SHP77 (cell line): Measurements from ENCODE around the gene NRXN3.

ENCODE experiments used
- DNase-seq, 2 experiments: peaks; one replicate each; lab custom pipeline; 2025; lab: John Stamatoyannopoulos, UW

The NRXN3 gene

DNA sequence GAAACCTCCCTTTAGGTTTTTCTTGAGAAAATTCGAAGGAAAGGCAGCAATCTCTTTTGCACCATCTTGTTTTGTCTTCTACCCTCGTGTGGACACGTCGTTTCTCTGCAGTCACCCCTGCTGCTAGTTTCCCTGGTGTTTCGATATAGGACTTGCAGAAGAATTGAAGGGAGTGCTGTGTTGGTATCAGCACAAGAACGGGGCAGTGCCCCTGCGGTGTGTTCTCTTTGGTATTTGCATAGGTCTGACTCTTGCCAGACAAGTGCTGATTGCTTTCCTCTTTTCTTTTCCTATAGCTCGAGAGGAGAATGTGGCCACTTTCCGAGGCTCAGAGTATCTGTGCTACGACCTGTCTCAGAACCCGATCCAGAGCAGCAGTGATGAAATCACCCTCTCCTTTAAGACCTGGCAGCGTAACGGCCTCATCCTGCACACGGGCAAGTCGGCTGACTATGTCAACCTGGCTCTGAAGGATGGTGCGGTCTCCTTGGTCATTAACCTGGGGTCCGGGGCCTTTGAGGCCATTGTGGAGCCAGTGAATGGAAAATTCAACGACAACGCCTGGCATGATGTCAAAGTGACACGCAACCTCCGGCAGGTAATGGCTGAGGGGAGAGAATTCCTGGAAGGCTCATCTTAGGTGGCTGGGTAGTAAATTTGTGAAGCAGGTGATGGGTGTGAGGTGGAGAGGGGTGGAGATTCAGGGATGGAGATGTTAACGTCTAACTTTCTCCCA is 474.8 kb downstream of the NRXN3 start:
- no peak for DNase-seq

DNA sequence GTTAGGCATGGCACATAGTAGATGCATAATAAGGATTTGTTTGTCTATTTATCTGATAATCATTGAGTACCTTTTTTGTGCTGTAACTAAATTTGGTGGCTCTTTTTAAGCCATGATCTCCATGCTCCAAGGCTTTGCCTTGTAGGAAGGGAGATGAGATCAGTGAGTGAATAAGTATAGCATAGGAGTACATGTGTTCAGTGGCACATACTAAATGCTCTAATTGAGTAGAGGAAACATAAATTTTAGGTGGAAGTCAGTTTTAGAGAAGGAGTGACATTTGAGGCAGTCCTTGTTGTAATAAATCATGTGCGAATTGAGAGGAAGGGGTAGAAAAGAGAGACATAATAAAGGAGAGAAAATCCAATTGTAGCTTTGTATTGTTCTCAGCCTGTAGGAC is 482.6 kb downstream of the NRXN3 start:
- DNase-seq, result no peak

DNA sequence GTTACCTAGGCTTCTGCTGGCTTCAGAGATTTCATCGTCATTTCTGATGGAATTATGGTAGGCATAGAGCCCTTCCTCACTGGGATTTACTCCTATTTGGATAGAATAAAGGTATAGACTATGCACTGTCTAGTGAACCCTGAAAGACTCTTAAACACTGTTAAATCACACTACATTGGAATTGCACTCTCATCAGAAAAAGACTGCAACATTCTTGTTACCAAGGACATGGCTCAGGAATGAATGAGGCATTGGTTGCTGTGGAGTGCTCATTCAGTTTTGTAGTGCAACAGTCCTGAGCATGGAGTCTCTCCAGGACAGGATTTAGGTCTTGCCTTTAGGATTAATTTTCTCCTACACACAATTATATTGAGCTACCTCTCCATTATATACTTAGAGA is 483.0 kb downstream of the NRXN3 start:
- DNase-seq, result no peak

DNA sequence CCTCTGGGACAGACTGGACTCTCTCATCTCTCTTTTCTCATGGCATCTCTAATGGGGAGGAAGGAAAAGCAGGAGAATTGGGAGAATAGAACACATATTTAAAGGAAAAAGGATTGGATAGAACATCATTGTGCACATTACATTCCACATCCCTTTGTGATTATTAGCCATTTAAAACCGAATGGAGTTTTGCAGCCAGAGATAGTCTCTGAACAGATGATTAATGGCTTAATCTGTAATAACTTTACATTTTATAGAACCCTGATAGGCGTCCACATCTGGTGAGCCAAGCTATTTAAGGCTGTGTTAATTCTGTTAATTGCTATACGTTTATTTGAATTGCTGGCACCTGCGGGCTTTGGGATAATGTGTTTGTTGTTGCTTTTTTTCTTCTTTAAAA is 487.3 kb downstream of the NRXN3 start:
- no peak for DNase-seq

DNA sequence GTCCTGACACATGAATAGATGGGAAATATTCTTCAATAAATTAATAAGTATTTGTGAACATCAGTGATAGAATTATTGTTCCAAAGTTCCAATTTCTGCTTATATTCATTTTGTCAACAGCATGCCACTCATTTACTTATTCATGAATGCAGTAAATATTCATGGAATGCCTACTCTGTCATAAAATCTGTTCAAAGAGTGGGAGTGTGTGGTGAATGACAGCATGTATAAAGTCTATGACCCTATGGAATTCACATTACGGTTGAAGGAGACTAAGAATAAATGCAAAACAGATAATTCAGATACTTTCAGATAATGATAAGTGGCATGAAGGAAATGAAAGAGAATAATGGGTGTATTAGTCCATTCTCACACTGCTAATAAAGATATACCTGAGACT is 494.7 kb downstream of the NRXN3 start:
- DNase-seq, result no peak

DNA sequence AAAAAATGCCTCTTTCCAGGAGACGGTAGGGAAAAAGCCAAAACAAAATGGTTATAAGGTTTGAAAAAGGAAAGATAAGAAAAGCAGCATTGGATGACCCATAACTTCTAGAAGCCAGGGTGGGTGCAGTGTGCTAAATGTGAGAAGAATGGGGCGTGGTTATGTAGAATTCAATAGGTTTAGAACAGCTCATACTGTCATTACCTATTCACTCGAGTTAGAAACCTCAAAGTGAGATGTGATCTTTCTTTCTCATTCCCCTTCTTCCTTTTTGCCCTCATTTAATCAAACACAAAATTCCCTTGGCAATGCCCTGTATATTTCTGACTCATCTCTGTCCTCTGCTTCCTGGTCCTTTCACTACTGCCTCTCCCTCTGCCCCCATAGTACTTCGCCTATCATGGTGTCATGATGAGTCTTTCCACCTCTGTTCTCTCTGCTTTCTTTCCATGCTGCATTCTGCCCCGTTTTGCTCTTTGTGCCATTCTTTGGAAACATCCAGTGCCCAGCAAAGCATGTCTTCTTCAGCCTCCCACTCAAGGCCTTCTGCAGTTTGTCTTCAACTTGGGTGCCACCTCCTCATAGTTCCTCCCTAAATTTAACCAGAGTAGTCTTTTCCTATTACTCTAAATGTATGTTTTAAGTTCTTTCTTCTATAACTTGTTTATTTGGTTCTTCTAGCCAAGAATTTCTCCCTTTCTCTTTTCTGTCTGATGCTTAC is 496.3 kb downstream of the NRXN3 start:
- no peak for DNase-seq

DNA sequence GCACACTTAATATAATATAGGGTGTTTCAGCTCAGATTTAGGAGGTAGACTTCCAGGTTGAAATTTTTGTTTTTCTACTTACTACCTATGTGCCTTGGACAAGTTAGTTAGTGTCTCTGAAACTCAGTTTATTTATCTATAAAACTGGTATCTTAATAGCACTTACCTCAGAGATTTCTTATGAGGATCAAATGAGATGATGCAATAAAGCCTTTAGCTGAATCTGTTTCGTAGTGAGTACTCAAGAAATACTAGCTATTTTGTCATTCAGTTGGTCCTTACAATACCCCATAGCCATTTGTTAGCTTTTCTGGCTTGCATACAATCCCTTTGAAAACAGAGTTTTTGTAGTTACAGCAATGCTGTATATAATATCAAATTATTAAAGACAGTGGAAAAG is 497.0 kb downstream of the NRXN3 start:
- DNase-seq, result no peak

- DNase-seq, result no peak
Measured at GRCh38 chr14:78673845-78674244, 503.7 kb downstream of the NRXN3 start.

DNA sequence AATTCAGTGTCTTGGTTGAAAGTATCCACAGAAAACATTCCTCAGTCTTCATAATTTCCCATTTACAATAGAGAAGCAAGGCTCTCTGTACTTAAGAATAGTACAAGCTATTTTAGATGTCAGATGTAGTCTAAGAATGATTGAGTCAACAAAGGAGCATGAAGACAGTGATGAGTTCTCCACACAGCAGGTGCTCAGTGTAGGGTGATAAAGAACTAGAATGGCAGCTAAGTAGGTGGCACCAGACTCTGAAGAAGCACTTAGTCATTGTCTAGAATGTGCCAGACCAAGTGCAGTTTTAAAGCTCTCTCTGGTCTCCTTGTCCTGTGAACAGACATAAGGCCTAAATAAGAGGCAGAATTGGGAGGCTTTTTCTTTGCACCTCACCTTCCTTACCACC is 504.6 kb downstream of the NRXN3 start:
- no peak for DNase-seq

DNA sequence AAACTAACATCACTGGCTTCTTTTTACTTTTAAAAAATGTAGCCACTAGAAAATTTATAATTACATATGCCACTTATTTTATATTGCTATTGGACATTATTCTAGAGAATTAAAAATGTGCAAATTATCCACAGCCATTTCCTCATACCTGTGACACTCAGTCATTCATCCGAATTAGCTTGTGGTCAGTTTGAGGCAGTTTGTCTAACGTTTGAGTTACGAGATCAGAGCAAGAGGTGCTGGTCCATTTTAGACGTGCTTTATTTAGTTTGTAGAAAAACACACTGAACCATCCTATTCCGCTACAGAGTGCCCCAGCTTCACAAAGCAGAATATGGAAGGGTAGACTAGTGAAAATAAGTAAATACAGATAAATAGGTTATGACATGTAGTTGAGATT is 513.0 kb downstream of the NRXN3 start:
- DNase-seq, result no peak

GRCh38 chr14:78683981-78684380 is 513.8 kb downstream of the NRXN3 start:
- no peak for DNase-seq

DNA sequence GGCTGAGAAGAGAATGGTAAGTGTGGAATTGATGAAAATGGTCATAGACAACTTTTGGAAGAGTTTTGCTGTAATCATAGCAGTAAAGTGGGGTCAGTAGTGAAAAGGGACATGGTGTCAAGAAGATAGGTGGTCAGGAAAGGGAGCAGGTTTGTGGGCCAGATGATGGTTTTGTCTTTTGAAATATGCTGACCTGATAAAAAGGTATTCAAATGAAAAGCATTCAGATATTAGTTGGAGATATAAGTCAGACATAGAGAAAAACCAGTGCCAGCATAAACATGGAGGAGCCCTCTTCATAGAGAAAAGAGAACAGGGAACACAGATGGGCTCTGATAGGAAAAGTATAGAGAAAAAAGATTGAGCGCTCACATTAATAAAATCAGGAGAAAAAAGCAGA is 518.3 kb downstream of the NRXN3 start:
- no peak for DNase-seq

GRCh38 chr14:78690836-78691235 is 520.7 kb downstream of the NRXN3 start:
- DNase-seq, result no peak

GRCh38 chr14:78697341-78697740 is 527.2 kb downstream of the NRXN3 start:
- no peak for DNase-seq

- DNase-seq, result no peak
Measured at GRCh38 chr14:78698991-78699390, 528.8 kb downstream of the NRXN3 start.

DNA sequence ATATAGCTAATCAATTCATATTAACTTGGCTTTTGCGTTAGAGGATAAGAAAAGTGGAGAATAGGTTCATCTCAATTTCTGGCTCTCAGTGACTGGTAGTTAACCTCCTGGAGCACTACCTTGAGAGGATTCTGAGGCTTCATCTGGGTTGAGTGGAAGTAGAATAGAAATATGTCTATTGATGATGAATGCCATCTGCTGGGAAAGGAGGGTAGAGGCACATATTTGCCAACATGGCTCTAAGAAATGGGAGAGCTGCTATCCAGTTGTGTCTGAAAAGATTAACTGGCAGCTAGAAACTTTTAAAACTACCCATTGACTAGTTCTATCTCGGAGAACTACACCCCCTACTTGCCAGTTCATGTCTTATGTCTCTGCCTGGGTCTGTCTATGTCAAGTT is 530.1 kb downstream of the NRXN3 start:
- no peak for DNase-seq

DNA sequence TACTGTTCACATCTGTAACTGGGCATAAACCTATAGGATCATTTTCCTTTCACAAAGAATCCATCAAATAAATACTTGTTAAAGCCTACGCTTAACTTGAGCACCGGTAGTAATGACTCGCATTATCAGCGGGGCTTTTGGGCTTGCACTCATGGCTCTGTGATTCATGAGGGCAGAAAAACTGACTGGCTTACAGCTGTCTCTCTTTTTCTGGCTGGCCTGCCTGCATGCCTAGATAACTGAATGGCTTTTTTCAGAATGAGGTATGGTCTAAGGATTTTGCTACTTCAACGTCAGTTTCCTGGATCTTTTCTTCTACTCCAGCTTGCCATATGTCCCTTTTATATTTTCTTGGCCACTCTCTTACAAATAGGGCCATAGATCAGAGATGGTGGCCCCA is 531.1 kb downstream of the NRXN3 start:
- no peak for DNase-seq

- DNase-seq, result no peak
Measured at GRCh38 chr14:78704965-78705364, 534.8 kb downstream of the NRXN3 start.

DNA sequence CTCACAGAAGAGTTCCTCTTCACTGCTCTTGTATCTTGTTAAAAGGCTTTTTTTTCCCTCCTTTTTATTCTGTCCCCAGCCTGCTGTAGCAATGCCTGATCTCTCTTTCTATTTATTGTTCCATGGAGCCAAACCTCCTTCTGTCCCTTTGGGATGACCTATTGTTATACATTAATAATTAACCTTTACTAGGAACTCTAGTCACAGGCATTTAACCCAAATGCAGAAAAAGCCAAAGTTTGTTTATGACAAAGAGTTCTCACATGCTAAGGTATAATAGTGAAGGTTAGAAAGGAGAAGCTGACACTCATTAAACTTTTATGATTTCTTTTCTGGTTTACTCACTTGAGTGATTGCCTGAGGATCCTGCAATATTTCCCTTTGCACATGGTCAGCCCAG is 535.8 kb downstream of the NRXN3 start:
- DNase-seq, result no peak

GRCh38 chr14:78709795-78710557 is 539.8 kb downstream of the NRXN3 start:
- DNase-seq, result no peak

GRCh38 chr14:78710963-78711362 is 540.8 kb downstream of the NRXN3 start:
- no peak for DNase-seq

- DNase-seq, result no peak
Measured at GRCh38 chr14:78713716-78714115, 543.5 kb downstream of the NRXN3 start.

DNA sequence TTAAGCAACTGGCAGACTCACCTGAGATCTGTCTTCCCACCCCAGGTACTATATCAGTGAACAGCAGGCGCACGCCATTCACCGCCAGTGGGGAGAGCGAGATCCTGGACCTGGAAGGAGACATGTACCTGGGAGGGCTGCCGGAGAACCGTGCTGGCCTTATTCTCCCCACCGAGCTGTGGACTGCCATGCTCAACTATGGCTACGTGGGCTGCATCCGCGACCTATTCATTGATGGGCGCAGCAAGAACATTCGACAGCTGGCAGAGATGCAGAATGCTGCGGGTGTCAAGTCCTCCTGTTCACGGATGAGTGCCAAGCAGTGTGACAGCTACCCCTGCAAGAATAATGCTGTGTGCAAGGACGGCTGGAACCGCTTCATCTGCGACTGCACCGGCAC is 544.5 kb downstream of the NRXN3 start:
- DNase-seq, result no peak
